C1 segment of cervical spinal cord (tissue), 14 donors: Measurements from ENCODE around the gene PNPLA7.
"Not testable (repeated sequence)": the region's sequence is repeated elsewhere in the genome, so short reads cannot be mapped to it uniquely, and the experiment has no call there.

Experiments
- DNase-seq, 14 donors: peaks; one replicate each; lab custom pipeline; 2025; lab: John Stamatoyannopoulos, UW

PNPLA7 gene

GRCh38 chr9:137515338-137515724 is 34.9 kb downstream of the PNPLA7 start:
- no peak for DNase-seq

- DNase-seq, result no peak
Measured at GRCh38 chr9:137514691-137515337, 35.4 kb downstream of the PNPLA7 start.

- not testable (repeated sequence) for DNase-seq
Measured at GRCh38 chr9:137513801-137514570, 36.2 kb downstream of the PNPLA7 start.

- not testable (repeated sequence) for DNase-seq
Measured at GRCh38 chr9:137513136-137513535, 37.1 kb downstream of the PNPLA7 start.

GRCh38 chr9:137511758-137512463 is 38.3 kb downstream of the PNPLA7 start:
- DNase-seq, result no peak

GRCh38 chr9:137511126-137511525 is 39.1 kb downstream of the PNPLA7 start:
- DNase-seq, result not testable (repeated sequence)

GRCh38 chr9:137509198-137509597 is 41.0 kb downstream of the PNPLA7 start:
- no peak for DNase-seq

- no peak for DNase-seq
Measured at GRCh38 chr9:137506702-137507171, 43.5 kb downstream of the PNPLA7 start.

GRCh38 chr9:137506274-137506673 is 43.9 kb downstream of the PNPLA7 start:
- no peak for DNase-seq

GRCh38 chr9:137505421-137506140 is 44.6 kb downstream of the PNPLA7 start:
- DNase-seq, result no peak

- no peak for DNase-seq
Measured at GRCh38 chr9:137504432-137504777, 45.8 kb downstream of the PNPLA7 start.

- DNase-seq, result no peak
Measured at GRCh38 chr9:137502008-137502911, 47.9 kb downstream of the PNPLA7 start.

GRCh38 chr9:137501457-137501856 is 48.7 kb downstream of the PNPLA7 start:
- DNase-seq, result no peak

GRCh38 chr9:137500666-137501397 is 49.4 kb downstream of the PNPLA7 start:
- no peak for DNase-seq

GRCh38 chr9:137499858-137500661 is 50.1 kb downstream of the PNPLA7 start:
- no peak for DNase-seq

GRCh38 chr9:137499416-137499815 is 50.8 kb downstream of the PNPLA7 start:
- DNase-seq, result no peak

- DNase-seq, result no peak
Measured at GRCh38 chr9:137498720-137499150, 51.5 kb downstream of the PNPLA7 start.

- DNase-seq, result no peak
Measured at GRCh38 chr9:137497921-137498719, 52.1 kb downstream of the PNPLA7 start.
